ENCODE results near the gene KCNE3. TPM values are rescaled to one million over a fixed set of nuclear protein-coding genes. Genes with fewer than 3 reads are reported as not detected.

The KCNE3 gene
- total and polyA plus RNA-seq, 2 of the 13 experiments (the other 11 are each of a cell fraction or from before 2014, with no cell fraction given): 0.33 to 2.2 TPM

DNA sequence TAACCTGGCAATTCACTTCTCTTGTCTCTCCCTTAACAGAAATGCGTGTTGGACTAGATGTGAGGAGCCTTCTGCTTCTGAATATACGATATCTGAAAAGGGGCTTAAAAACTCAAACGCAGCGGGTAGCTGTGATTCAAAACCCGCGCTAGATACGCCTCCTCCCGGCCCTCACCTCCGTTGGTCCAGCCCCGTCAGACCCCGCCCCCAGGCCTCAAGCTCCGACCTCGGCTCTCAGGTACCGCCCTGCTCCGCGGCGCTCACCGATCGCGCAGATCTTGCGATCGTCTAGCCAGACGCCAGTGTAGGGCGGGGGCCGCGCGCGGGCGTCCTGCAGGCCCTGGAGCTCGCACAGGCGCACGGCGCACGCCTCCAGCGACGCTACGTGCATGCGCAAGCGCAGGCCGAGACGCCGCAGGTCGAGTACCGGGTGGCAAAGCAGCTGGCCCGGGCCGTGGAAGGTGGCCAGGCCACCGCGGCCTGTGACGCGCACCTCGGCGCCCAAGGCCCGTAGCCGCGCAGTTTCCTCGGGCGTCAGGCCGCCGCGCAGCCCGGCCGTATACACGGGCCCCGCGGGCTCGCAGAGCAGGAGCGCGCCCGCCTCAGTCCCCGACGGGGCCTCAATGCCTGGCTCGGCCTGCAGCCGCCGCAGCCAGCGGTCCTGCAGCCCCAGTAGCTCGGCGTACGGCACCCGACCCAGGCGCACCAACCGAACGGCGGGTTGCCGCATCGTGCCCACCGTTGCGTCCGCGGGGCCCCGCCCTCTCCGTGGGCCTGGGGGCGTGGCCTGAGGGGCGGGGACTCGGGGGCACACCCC is 25.8 kb upstream of the KCNE3 start, which contains the start of gene LIPT2 (continued):
- TF ChIP-seq, protein P1, sequence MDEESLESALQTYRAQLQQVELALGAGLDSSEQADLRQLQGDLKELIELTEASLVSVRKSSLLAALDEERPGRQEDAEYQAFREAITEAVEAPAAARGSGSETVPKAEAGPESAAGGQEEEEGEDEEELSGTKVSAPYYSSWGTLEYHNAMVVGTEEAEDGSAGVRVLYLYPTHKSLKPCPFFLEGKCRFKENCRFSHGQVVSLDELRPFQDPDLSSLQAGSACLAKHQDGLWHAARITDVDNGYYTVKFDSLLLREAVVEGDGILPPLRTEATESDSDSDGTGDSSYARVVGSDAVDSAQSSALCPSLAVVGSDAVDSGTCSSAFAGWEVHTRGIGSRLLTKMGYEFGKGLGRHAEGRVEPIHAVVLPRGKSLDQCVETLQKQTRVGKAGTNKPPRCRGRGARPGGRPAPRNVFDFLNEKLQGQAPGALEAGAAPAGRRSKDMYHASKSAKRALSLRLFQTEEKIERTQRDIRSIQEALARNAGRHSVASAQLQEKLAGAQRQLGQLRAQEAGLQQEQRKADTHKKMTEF (CRISPR knock-in tag; IDR thresholded peaks at IDR 0.05): peak; percentile 72
- 0 out of 2 replicates have a peak, but pooled peaks have one; percentile 23 for TF ChIP-seq FOSL1 (CRISPR knock-in tag; IDR thresholded peaks at IDR 0.05; ENCODE audit: borderline replicate concordance)
- peak; percentile 82; the same call in 1 of the 2 replicates for TF ChIP-seq ZSCAN25 (CRISPR knock-in tag; IDR thresholded peaks at IDR 0.05)
- no peak for TF ChIP-seq EZH2 (conservative IDR thresholded peaks at IDR 0.05; ENCODE audit: low read depth, low read length)
- TF ChIP-seq, protein P2, sequence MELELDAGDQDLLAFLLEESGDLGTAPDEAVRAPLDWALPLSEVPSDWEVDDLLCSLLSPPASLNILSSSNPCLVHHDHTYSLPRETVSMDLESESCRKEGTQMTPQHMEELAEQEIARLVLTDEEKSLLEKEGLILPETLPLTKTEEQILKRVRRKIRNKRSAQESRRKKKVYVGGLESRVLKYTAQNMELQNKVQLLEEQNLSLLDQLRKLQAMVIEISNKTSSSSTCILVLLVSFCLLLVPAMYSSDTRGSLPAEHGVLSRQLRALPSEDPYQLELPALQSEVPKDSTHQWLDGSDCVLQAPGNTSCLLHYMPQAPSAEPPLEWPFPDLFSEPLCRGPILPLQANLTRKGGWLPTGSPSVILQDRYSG (CRISPR knock-in tag; IDR thresholded peaks at IDR 0.05): no peak
- peak; percentile 97 for TF ChIP-seq ZNF567 (CRISPR knock-in tag; IDR thresholded peaks at IDR 0.05; ENCODE audit: borderline replicate concordance)
- TF ChIP-seq TBL1XR1 (IDR thresholded peaks at IDR 0.05; ENCODE audit: borderline replicate concordance, low read length, partially characterized antibody): no peak
- TF ChIP-seq, protein P3, sequence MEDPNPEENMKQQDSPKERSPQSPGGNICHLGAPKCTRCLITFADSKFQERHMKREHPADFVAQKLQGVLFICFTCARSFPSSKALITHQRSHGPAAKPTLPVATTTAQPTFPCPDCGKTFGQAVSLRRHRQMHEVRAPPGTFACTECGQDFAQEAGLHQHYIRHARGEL (CRISPR knock-in tag; IDR thresholded peaks at IDR 0.05): no peak
- TF ChIP-seq ZNF224 (CRISPR knock-in tag; IDR thresholded peaks at IDR 0.05): 0 out of 2 replicates have a peak, but pooled peaks have one; percentile 45
- TF ChIP-seq TSC22D2 (CRISPR knock-in tag; IDR thresholded peaks at IDR 0.05; ENCODE audit: borderline replicate concordance): no peak
- TF ChIP-seq, protein P4, sequence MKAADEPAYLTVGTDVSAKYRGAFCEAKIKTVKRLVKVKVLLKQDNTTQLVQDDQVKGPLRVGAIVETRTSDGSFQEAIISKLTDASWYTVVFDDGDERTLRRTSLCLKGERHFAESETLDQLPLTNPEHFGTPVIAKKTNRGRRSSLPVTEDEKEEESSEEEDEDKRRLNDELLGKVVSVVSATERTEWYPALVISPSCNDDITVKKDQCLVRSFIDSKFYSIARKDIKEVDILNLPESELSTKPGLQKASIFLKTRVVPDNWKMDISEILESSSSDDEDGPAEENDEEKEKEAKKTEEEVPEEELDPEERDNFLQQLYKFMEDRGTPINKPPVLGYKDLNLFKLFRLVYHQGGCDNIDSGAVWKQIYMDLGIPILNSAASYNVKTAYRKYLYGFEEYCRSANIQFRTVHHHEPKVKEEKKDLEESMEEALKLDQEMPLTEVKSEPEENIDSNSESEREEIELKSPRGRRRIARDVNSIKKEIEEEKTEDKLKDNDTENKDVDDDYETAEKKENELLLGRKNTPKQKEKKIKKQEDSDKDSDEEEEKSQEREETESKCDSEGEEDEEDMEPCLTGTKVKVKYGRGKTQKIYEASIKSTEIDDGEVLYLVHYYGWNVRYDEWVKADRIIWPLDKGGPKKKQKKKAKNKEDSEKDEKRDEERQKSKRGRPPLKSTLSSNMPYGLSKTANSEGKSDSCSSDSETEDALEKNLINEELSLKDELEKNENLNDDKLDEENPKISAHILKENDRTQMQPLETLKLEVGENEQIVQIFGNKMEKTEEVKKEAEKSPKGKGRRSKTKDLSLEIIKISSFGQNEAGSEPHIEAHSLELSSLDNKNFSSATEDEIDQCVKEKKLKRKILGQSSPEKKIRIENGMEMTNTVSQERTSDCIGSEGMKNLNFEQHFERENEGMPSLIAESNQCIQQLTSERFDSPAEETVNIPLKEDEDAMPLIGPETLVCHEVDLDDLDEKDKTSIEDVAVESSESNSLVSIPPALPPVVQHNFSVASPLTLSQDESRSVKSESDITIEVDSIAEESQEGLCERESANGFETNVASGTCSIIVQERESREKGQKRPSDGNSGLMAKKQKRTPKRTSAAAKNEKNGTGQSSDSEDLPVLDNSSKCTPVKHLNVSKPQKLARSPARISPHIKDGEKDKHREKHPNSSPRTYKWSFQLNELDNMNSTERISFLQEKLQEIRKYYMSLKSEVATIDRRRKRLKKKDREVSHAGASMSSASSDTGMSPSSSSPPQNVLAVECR (CRISPR knock-in tag; IDR thresholded peaks at IDR 0.05; ENCODE audit: borderline replicate concordance): peak; percentile 90
- TF ChIP-seq, protein P5, sequence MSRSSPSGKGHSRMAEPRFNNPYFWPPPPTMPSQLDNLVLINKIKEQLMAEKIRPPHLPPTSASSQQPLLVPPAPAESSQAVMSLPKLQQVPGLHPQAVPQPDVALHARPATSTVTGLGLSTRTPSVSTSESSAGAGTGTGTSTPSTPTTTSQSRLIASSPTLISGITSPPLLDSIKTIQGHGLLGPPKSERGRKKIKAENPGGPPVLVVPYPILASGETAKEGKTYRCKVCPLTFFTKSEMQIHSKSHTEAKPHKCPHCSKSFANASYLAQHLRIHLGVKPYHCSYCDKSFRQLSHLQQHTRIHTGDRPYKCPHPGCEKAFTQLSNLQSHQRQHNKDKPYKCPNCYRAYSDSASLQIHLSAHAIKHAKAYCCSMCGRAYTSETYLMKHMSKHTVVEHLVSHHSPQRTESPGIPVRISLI (CRISPR knock-in tag; IDR thresholded peaks at IDR 0.05; ENCODE audit: borderline replicate concordance): peak; percentile 66; the same call in 1 of the 2 replicates
- TF ChIP-seq, protein P6, sequence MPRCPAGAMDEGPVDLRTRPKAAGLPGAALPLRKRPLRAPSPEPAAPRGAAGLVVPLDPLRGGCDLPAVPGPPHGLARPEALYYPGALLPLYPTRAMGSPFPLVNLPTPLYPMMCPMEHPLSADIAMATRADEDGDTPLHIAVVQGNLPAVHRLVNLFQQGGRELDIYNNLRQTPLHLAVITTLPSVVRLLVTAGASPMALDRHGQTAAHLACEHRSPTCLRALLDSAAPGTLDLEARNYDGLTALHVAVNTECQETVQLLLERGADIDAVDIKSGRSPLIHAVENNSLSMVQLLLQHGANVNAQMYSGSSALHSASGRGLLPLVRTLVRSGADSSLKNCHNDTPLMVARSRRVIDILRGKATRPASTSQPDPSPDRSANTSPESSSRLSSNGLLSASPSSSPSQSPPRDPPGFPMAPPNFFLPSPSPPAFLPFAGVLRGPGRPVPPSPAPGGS (CRISPR knock-in tag; IDR thresholded peaks at IDR 0.05): peak; percentile 97
- TF ChIP-seq PHF21A (CRISPR knock-in tag; IDR thresholded peaks at IDR 0.05): peak; percentile 43; the same call in 1 of the 2 replicates
- TF ChIP-seq RORA (CRISPR knock-in tag; IDR thresholded peaks at IDR 0.05): no peak
- TF ChIP-seq ZNF577 (CRISPR knock-in tag; IDR thresholded peaks at IDR 0.05; ENCODE audit: borderline replicate concordance, low read depth): no peak
- TF ChIP-seq ZNF614 (CRISPR knock-in tag; IDR thresholded peaks at IDR 0.05; ENCODE audit: borderline replicate concordance): no peak
- no peak for TF ChIP-seq FIP1L1 (IDR thresholded peaks at IDR 0.05; ENCODE audit: borderline replicate concordance, insufficient read depth, low read depth, low read length)

Data from HepG2 (cell line).